Glomerular endothelial cell (primary cell): ENCODE data around the gene DHRSX. TPM values are rescaled to one million over a fixed set of nuclear protein-coding genes. Genes with fewer than 3 reads are reported as not detected.

ENCODE experiments used
- DNase-seq: peaks from one replicate; pipeline ENCODE4 v3.0.0-alpha.2; 2011; ENCODE audit warnings: low read depth, low spot score; ENCODE audit errors: extremely low read depth
- total RNA-seq: library from RNA; depleted of rRNA; stranded (reverse); fragments of >200 nt; gene quantifications from 2 replicates; pipeline ENCODE4 v1.2.3, GENCODE V29; 2015

The DHRSX gene
- total RNA-seq, 1 donor from 2014 or later, result 22.5 TPM

DNA sequence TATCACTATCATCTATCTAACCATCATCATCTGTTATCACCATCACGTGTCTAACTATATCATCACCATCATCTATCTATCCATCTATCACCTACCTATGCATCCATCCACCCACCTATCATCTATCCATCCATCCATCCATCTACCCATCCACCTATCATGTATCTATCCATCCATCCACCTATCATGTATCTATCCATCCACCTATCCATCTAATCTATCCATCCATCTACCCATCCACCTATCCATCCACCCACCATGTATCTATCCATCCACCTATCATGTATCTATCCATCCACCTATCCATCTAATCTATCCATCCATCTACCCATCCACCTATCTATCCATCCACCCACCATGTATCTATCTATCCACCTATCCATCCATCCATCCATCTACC, 316.7 kb downstream of the DHRSX start:
- DNase-seq, result no peak

DNA sequence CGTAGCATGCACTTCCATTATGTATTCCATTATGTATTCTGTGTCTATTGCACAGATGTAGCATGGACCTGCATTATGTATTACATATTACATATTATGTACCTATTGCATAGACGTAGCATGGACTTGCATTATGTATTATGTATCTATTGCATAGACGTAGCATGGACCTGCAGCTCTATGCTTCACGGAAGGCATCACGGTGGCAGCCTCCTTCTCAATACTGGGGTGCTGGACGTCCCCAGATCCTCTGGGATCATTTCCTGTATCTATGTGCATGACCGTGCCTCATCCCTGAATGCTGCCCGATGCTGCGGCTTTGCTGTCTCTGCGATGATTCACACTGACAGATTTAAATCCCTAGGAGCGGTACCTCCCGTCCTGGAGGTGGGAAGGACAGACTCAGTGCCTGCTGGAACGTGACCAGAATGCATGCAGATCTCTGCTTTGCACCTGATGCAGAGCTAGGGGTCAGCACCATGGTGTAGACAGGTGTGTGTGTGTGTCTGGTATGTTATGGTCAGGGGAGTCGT, 317.5 kb downstream of the DHRSX start:
- no peak for DNase-seq

- no peak for DNase-seq
Observed at GRCh38 chrX:2177541-2177940, 323.2 kb downstream of the DHRSX start.

DNA sequence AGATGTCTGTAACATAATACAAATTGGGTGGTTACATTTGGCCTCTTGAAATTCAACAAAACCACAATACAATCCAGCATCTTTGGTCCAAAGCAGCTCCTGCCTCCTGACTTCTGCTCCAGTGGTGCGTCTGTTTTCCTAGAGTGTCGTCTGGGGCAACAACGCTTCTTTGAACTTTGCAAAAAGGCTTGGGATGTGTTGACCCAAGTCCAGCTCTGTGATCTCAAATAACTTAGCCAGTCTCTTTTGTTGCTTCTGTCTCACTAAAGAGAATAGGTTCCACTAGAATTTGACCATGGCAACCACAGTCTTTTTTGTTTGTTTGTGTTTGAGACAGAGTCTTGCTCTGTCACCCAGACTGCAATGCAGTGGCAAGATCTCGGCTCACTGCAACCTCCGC, 324.0 kb downstream of the DHRSX start:
- no peak for DNase-seq

GRCh38 chrX:2176274-2176673, 324.5 kb downstream of the DHRSX start:
- DNase-seq, result no peak

DNA sequence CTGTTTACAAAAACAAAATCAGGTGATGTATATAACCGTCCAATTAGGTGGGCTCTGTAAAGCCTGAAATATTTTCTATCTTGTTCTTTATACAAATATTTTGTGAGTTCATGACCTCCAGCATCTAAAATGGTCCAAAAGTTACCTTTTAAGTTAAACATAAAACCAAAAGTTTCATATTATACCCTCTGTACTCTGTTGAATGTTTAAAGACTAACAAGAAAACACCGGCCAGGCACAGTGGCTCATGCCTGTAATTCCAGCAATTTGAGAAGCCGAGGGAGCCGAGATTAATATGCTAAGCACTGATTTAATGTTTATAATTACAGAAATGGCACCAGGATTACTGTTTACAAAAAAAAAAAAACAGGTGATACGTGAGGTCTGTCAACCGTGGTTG, 328.4 kb downstream of the DHRSX start:
- DNase-seq, result no peak

Other genes with a start within 250 kb of the DHRSX start
- gene ZBED1, start within 50 bp of the DHRSX start, total RNA-seq, result 48.6 and 54.2 TPM in 2 replicates
- gene CD99, start 190.3 kb upstream of the DHRSX start, total RNA-seq, result 777 and 1,080 TPM in 2 replicates